NCI-H345 treated with DMSO at 0.1 percent for 48 hours (cell line): ENCODE data around the gene PNPLA6.
A peak's percentile ranks its signal among the peaks of the same experiment; 100 is the strongest.

ENCODE experiments used
- DNase-seq: peaks from one replicate; lab custom pipeline; 2025; ENCODE audit not compliant: unreplicated experiment; lab: John Stamatoyannopoulos, UW

Gene PNPLA6

DNA sequence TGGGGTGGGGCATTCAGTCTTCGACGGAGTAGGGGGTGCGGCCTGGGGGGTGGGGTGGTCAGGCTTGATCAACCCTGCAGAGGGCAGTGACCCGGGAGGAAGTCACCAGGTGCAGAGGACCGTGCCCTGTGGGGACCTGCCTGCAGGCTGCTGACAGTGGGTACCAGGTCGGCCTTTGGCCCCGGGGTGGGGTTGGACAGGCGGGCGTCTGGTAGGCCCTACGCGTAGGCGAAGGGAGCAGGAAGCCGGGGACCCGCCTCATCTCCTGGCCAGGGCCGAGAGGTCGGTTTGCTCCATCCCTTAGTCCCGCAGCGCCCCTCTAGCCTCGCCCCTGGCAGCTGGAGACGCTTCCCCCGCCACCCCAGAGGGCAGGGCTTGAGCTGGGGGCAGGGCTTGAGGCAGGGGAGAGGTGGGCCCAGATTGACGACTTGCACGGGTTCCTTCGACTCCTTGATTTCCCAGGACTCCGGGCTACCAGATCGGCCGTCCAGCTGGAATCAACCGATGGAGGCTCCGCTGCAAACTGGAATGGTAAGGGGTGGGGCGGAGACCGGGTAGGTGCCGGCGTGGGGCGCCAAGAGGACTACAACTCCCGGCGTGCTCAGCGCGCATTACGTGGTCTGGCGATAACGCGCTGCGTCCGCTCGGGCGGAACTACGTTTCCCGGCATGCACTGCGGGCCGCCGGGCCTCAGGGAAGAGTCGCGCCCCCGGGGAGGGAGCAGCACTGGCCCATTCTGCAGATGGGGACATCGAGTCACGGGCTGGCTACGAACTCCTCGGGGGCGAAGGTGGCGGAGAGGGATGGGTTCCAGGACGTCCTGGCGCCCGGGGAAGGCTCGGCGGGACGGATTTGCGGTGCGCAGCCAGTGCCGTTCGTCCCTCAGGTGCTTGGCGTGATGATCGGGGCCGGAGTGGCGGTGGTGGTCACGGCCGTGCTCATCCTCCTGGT, at the start of gene PNPLA6:
TSS of gene PNPLA6 (plus strand) at position 671 of the 951 bp plus-strand sequence. CDS start at position 743, 72 bp downstream.
- peak; percentile 89 for DNase-seq

DNA sequence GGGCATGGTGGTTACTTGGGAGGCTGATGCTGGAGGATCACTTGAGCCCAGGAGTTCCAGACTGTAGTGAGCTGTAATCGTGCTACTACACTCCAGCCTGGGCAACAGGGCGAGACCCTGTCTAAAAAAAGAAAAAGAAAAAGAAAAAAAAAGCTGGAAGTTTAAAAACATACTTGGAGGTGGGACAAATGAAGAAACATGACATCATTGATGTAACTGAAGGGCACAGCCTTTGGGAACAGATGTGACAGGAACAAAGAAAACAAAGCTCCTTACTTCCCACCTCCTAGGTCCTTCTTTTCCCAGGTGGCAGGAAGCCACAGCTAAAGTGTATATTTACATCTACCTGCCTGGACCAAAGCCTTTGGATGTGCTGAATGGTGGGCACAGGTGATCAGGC, 48.6 kb upstream of the PNPLA6 start:
- DNase-seq: no peak

DNA sequence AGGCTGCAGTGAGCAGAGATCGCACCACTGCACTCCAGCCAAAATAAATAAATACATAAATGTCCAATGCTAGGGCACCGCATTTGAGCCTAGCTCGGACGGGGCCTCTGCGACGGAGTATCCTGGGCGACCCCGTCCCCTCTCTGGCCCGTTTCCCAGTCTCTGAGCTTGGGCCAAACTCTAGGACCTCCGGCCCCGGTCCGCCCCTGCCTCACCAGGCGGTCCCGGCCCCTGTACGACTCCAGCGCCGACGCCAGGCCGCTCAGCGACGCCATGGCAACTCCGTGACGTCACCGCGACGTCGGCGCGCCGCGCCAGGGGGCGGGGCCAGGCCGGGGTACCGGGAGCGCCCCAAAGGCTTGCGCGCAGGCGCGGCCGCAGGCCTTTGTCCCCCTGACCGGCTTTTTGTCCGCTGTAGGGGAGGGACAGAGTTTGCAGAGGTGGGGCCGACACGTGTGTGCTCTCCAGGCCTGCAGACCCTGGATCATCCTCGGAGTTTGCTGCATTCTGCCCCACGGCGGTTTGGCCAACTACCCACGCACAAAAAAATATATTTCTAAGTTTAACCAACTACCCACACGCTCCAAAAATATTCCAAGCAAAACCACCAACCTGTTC, 46.7 kb upstream of the PNPLA6 start, which contains the start of gene PEX11G:
TSS of gene PEX11G (minus strand) at position 300 of the 618 bp plus-strand sequence. CDS start at position 275, 25 bp downstream.
- DNase-seq: peak; percentile 82

DNA sequence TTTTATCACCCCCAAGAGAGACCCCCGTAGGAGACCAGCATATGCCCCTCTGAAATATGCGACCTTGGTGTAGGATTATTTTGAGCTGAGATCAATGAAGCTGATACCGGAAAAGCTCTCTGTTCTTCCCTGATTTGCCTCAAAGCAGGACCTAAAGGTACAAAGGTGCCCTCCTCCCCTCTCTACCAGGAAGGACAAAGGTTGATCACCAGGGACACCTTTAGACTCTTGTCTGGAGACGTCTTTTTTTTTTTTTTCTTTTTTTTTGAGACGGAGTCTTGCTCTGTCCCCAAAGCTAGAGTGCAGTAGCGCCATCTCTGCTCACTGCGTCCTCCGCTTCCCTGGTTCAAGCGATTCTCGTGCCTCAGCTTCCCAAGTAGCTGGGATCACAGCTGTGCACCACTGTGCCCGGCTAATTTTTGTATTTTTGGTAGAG, 45.9 kb upstream of the PNPLA6 start:
- no peak for DNase-seq

DNA sequence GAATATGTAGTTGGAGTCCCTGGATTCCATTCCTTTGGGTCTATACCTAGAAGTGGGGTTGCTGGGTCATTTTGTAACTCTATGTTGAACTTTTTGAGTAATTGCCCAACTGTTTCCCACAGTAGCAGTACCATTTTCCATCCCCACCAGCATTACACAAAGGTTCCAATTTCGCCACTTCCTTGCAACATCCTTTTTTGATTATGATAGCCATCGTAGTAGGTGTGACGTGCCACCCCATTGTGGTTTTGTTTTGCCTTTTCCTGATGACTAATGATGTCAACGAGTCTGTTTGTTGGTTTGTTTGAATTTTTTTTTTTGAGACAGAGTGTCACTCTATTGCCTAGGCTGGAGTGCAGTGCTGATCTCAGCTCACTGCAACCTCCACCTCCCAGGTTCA, 43.4 kb upstream of the PNPLA6 start:
- DNase-seq: no peak

DNA sequence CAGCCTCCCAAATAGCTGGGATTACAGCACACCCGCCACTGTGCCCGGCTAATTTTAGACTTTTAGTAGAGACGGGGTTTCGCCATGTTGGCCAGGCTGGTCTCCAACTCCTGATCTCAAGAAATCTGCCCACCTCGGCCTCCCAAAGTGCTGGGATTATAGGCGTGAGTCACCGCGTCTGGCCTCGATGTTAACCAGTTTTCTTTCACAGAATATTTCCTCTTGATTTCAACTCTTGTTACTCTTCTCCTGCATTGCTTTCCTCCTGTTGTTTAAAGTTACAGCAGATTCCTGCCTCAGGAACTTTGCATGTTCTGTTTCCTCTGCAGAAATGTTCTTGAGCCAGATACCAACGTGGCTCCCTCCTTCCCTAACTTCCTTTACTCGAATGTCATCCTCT, 43.0 kb upstream of the PNPLA6 start:
- DNase-seq: no peak

DNA sequence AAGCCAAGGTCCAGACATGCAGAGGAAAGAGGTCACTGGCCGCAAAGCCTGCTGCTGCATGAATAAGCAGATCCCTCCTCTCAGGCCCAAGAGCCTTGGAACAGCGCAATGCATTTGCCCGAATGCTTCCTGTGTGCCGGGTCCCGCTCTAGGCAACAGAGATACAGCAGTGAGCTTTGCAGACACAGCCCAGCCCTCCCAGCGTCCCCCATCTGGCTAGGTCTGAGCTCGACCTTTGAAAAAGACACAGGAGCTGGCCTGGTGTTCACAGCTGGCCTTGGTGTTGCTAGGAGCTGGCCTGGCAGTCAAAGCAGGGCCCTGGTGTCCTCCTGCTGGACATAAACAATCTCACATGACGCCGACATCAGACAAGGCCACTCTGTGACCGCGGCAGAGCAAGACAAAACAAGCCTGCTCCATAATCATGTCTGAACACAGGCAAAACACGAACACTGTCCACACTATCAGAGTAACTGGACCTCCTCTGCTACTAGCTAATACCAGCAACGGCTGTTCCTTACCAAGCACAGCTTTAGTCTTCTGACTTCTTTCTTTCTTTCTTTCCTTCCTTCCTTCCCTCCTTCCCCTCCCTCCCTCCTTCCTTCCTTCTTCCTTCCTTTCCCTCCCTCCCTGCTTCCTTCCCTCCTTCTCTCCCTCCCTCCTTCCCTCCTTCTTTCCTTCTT, 41.0 kb upstream of the PNPLA6 start:
- no peak for DNase-seq

DNA sequence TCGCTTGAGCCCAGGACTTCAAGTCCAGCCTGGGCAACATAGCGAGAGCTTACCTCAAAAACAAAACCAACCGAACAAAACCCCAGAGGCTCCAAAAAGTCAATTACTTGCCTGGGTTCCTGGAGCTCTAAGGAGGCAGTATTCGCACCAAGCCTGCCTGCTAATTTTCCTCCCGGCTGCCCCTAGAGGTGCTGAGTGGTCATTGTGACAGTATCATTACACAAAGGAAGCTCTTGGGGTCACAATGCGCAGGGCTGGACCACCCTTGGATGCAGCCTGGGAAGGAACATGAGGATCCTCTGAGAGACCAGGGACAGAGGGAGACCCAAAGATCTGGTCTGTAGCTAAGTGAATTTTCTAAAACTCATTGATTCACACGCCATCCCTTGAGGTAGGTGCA, 38.2 kb upstream of the PNPLA6 start:
- no peak for DNase-seq

DNA sequence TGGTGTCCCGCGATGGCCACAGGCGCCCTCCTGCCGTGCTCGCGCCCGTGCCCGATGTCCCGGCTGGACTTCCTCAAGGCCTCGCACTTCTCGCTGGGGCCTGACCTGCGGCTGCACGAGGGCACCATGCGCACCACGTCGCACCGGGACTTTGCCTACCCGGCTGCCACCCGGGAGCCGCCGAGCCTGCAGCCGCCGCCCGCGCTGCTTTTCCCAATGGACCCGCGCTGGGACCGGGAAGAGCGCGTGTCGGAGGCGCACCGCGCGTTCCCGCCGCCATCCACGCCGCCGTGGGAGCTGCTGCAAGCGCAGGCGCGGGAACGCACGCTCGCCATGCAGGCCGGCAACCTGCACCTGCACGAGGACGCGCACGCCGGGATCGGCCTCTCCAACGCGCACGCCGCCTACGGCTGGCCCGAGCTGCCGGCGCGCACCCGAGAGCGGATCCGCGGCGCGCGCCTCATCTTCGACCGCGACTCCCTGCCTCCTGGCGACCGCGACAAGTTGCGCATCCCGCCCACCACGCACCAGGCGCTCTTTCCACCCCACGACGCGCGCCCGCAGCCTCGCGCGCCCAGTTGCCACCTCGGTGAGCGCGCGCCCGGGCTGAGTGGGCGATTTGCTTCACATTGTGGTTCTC, 34.6 kb upstream of the PNPLA6 start:
- DNase-seq: peak; percentile 70

DNA sequence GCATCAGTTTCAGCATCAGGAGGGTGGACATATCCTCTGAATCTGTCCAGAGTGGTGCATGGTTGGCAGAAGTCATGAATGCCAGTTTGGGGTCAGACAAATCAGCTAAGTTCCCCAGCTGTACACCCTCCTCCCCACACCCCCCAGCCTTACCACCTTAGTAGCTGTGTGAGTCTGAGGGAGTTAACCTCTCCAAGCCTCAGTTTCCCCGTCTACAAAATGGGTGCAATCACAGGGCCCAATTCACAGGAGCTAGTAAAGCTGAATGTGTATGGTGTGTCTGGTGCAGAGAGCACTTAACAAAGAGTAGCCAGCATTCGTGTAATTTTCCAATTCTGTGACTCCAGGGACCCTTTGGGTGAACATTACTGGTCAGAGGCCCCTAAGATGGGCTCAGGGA, 33.0 kb upstream of the PNPLA6 start:
- no peak for DNase-seq

DNA sequence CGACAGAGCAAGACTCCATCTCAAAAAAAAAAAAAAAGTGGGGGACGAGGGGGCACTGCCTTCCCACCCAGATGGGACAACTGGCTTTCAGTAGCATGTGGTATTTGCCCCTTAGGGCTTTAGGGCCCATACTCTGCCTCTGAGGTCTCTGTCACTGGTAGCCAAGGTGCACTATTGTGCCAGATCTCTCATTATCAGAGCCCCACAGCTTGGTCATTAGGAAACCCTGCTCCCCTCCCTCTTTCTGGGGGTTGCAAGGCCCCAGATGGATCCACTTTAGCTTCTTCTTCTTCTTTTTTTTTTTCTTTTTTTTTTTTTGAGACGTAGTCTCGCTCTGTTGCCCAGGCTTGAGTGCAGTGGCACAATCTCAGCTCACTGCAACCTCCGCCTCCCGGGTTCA, 30.8 kb upstream of the PNPLA6 start:
- no peak for DNase-seq

DNA sequence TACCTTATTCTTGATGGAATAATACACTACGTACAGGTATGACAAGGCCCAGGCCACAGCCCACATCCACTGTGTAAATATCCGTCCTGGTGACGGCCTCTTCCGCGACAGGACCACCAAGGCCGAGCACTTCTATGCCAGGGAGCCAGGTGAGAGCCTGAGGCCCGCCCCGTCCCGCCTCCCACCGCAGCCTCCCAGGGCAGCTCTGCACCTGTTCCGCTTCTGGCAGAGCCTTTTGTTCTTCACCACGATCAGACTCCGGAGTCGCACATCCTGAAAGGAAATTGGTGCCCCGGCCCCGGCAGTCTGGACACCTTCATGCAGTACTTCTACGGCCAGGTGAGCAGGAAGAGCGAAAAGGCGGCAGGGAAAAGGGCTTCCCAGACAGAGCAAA, 30.2 kb upstream of the PNPLA6 start:
- peak; percentile 60 for DNase-seq

DNA sequence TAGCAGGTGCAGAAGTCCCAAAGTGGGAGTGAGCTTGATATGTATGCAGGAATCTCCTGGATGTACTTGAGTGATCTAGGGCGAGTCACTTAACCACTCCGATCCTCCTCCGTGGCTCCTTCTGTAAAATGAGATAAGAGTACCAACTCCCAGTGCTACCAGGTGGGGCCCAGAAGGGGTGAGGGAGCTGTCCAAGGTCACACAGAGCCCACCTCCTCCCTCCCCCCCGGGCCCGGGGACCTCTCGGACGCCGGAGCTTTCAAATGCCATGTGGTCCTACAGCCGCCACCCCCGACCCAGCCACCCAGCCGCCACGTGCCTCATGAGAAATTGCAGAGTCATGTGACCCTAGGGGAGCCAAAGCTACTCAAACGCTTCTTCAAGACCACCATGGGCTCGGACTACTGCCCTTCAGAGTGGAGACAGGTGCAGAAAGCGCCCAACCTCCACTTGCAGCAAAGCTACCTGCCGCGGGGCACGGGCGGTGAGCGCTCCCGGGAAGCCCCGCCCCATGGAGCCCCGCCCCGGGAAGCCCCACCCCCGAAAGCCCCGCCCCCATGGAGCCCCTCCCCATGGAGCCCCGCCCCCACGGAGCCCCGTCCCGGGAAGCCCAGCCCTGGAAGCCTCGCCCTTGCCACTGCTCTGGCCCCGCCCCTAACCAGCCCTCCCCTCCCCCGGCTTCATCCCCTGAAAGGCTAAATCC, 29.7 kb upstream of the PNPLA6 start:
- peak; percentile 38 for DNase-seq

DNA sequence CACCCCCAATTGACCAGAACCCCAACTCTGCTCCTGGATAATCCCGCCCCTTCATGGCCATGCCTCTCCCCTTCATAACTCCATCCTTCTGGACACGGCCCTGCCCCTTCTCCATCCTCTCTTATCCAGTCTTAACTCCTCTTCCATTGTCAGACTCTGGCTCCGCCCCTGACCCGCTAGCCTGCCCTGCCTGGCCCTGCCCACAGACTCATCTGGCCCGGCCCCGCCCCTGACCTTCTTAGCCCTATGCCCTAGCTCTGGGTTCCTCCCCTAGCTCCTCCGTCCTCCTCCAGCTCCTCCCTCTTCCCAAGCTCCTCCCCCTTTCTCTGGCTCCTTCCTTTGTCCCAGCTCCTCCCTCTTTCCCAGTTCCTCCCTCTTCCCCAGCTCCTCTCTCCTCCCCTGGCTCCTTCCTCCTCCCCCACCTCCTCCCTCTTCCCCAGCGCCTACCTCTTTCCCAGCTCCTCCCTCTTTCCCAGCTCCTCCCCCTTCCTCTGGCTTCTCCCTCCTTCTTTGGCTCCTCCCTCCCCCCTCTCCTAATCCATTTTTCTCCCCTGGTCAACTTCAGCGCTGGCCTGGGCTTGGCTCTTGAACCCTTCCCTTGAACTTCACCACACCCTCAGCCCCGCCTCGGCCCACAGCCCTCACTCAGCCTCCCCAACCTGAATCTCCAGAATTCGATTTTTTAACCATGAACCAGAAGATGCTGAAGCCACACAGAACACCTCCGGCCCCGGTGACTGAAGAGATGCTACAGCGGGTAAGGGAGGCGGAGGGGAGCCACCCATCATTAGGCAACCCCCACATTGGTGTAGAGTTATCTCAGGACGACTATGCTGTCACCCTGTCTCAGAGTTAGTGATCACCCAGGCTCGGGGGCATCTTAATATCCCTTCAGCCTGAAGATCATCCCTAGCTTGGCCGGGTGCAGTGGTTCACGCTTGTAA, 28.9 kb upstream of the PNPLA6 start:
- peak; percentile 34 for DNase-seq

DNA sequence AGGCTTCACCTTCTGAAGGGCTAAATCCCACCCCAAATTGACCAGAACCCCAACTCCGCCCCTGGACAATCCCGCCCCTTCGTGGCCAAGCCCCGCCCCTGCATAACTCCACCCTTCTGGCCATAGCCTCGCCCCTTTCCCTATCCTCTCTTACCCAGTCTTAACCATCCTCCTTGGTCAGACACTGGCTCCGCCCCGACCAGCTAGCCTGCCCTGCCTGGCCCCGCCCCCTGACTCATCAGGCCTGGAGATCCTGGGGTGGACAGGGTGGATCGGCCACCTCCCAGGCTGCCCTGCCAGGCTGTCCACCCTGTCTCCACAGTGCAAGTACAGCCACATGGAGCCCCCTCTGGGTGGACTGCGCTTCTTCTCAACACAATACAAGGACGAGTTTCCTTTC, 27.6 kb upstream of the PNPLA6 start:
- DNase-seq: no peak

DNA sequence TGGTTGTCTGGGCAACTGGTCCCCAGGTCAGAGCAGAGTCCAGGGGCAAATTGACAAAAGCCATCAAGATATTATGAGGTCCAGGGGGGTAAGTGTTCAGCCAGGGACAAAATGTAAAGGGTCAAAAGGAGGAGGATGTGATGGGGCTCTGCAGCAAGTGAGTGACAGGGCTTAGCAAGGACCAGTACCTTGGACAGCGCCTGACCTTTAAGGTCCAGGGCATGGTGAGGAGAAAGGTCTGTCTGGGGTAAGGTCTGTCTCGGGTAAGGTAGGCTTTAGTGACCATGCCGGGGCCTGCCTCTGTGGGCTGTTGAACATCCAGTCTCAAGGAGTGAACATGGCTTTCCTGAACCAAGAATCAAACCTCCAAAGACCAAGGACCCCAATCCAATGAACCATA, 25.9 kb upstream of the PNPLA6 start:
- no peak for DNase-seq

DNA sequence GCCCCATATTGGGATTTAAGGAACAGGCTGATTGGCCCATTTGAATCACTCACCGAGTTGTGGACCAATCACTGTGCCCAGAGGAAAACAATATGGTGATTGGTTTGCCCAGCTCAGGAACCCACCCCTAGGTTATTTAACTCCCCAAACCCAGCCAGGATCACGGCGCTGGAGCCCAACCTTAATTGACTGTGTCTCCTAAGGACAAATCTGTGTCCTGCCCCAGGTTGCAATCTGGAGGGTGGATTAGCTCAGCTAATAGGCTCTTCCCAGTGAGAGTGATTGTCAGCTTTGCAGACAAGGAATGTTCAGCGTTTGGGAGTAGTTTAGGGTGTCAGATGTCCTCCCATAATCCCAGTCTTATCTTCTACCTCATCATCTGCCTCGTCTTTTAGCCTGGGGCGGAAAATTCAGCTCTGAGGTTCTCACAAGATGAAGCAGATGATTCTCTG, 23.1 kb upstream of the PNPLA6 start:
- no peak for DNase-seq

DNA sequence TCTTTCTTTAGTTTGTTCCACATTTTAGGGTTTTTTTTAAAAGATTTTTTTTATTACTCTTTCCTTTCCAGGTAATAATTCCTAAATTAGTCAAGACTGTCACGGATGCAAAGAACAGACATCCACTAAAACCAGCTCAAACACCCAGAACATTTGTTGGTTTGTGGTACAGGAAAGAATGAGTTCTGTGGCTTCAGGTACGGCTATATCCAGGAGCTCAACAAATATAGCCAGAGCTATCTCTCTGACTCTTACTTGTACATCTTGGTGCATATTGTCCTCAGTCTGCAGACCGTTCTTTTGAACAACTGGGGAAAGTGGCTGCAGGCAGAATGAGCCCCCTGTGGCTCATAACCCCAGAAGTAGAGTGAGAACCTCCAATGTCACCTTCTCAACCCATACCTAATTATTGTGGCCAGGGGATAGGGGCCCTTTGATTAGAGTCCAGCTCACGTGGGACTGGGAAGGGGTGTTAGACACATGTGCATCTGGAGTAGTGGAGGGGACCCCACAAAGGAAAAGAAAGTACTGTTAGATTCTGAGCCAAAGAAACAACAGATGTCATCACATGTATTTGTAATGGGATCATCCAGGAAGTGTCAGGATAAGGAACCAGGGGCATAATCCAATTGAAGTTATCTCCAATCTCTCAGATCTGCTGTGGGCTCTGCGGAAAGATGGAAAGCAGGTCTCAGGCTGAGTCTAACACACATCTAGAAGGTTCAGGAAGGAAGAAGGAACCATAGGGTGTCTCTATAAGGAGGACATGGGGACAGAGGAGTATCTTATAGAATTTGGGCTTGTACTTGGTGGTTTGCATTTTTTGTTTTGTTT, 21.5 kb upstream of the PNPLA6 start:
- no peak for DNase-seq
